IPS-NIHi7 (cell line): Measurements from ENCODE around the gene BIRC2.
A peak's percentile ranks its signal among the peaks of the same experiment; 100 is the strongest.
"Not testable (repeated sequence)": the region's sequence is repeated elsewhere in the genome, so short reads cannot be mapped to it uniquely, and the experiment has no call there.

ENCODE experiments used
- DNase-seq: peaks from one replicate; pipeline ENCODE4 v3.0.0; 2012; ENCODE audit warnings: mixed read lengths; ENCODE audit errors: extremely low spot score

Gene BIRC2

GRCh38 chr11:102322560-102322959, 24.5 kb upstream of the BIRC2 start:
- DNase-seq, result no peak

GRCh38 chr11:102323542-102324251, 23.3 kb upstream of the BIRC2 start:
- no peak for DNase-seq

GRCh38 chr11:102325088-102325487, 21.9 kb upstream of the BIRC2 start:
- DNase-seq, result no peak

DNA sequence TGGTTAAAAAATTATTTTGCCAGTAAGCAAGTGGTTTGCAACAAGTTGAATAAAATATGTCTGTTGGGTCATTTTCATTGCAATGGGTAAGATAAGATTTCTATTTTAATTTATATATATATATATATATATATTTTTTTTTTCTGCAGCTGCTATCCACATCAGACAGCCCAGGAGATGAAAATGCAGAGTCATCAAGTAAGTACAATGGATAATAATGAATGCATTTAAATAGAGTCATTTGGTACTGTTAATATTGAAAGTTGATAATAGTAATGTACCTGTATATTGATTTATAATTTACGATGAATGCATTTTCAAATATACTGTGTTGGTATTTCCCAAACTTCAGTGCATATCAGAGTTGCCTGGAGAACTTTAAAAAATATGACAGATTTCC, 18.3 kb upstream of the BIRC2 start:
- DNase-seq, result no peak

GRCh38 chr11:102330231-102330630, 16.8 kb upstream of the BIRC2 start:
- DNase-seq, result no peak

DNA sequence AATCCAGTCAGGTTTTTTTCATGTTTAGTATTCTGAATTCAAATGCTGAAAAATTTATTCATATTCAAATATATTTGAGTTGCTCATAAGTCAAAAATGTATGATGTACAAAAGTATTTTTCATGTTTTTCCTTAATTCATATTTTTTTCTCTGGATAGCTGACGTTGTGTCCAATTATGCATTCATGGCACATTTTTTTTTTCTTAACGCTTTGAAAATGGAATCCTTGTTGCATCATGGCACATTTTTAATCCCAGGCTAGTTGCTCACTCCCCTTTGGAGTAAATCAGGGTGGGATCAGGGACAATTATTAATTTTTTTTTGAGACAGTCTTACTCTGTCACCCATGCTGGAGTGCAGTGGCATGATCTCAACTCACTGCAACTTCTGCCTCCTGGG, 15.7 kb upstream of the BIRC2 start:
- DNase-seq, result no peak

DNA sequence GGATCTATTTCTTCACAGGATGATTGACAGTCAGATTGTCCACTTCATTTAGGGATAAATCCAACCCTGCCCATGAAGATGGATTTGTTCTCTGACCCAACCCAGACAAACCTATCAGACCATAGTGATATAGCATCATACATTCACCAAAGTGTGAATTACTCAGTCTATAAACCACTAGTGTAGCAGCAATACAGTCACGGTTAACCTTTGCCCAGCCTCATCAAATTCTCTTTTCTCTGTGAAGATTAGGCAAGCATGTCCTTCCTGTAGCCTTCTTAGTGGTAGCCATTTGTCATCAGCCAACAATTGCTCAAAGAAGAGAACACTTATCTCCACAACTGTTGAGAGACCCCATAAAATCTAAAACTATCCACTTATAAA, 14.4 kb upstream of the BIRC2 start:
- DNase-seq, result no peak

DNA sequence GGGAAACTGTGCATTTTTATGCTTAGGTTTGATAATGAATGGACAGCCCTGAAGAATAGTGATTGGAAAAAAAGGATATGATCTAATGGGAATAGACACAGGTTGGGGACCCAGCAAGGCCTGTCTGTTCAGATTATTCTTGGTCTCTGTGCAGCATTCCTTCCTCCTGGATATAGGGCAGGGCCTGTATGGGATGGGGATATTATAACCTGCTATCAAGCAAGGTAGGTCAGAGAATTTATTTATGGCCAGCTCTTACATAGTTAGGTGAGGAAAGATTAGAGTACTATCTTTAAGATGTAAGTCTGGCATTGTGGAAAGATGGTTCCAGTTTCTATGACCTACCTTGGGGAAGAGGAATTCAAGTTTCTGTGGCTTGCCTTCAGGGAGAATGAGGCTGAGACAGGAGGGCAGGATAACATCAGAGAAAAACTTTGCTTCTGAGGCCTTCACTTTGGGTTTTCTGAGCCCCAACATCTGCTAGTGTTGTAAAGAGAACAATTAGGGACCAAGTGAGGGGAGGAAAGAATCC, 8.5 kb upstream of the BIRC2 start:
- no peak for DNase-seq

GRCh38 chr11:102341311-102341710, 5.7 kb upstream of the BIRC2 start:
- not testable (repeated sequence) for DNase-seq

- peak; percentile 83 for DNase-seq
Measured at GRCh38 chr11:102341844-102342318, 5.1 kb upstream of the BIRC2 start.

DNA sequence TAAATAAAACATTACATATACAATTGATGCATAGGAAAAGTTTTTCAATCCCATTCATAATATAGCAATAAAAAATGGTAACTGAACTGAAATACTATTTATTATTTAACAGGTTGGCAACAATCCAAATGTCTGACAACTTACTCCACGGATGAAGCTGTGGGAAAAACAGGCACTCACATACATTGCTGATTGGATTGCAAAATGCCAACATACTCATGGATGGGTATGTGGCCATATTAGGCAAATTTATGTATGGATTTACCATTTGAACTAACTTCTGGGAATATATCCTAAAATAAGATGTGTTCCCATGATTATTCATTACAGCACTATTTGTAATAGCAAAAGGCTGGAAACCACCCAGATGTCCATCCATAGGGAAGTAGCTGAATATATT, 3.2 kb upstream of the BIRC2 start:
- DNase-seq, result no peak

- no peak for DNase-seq
Measured at GRCh38 chr11:102345904-102346303, 1.1 kb upstream of the BIRC2 start.

DNA sequence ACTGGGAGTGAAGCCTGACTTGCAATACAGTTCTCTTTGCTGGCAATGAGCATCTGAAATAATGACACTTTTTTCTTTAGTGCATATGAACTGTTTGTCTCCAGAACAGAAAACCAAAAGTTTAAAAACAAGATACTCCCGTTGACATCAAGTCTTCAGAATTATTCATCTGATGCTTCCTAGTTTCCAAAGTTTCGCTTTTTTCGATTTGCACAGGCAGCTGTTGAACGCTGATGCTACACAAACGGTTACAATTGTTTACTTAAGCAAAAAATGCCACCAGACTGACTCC, 612 bp upstream of the BIRC2 start:
- DNase-seq, result no peak

DNA sequence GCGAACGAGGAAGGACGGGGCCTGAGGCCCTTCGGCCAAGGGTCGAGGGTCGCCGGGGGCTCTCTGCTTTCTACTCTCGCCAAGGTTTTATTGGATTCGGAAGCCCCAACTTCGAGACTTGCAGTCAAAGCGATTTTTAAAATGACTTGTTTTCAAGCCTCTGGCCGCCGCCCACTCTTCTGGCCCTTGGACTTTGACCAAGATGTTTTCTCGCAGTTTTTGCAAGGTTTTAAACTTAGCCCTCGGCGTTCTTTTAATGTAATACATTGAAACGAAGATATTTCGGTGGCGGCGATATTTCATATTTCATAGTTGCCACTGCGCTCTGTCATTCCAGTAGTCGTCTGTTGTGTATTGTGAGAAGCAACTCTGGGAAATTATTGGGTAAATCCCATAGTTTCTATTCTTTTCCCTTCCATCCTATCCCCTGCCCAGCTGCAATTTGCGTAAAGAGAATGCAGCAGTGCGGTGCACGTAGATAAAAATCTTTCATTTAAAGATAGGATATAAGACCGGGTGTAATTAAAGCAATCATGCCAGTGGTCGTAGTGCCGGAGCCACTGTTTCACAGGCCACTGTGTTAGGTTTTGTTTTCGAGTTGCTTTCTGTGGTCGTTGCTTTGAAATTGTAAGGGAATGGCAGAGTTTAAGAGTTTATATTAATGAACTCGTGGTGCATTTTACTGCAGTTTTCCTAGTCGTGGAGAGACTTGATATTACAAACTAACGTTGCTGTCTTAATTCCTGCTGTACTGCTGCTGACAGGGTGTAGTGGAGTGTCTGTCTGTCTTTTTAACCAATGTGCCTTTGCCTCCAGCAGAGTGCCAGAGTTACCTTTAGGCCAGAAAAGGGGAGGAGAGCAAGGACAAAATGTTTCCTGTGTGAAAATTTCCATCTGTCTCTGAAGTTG, 702 bp downstream of the BIRC2 start:
- DNase-seq, result no peak

DNA sequence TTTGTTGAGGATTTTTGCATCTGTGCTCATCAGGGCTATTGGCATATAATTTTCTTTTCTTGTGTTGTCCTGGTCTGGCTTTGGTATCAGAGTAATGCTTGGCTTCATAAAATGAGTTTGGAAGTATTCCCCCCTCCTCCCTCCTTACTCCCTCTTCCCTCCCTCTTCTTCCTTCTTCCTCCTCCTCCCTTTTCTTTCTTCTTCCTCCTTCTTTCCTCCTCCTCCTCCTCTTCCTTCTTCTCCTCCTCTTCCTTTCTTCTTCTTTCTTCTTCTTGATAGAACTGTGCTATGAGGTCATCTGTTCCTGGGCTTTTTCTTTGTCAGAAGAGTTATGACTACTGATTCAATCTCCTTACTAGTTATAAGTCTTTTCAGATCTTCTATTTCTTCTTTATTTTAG, 10.1 kb downstream of the BIRC2 start:
- no peak for DNase-seq

DNA sequence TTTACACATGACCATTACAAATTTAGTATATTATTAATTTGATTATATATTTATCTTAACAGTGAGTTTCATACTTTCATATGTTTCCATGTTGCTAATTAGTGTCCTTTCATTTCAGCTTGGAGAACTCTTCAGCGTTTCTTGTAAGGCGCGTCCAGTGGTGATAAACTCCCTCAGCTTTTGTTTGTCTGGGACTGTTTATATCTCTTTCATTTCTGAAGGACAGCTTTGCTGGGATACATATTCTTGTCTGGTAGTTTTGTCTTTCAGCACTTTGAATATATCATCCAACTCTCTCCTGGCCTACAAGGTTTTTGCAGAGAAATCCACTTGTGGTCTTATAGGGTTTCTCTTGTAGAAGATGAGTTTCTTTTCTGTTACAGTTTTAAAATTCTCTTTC, 12.4 kb downstream of the BIRC2 start:
- DNase-seq, result no peak

GRCh38 chr11:102360681-102361080, 13.7 kb downstream of the BIRC2 start:
- no peak for DNase-seq

DNA sequence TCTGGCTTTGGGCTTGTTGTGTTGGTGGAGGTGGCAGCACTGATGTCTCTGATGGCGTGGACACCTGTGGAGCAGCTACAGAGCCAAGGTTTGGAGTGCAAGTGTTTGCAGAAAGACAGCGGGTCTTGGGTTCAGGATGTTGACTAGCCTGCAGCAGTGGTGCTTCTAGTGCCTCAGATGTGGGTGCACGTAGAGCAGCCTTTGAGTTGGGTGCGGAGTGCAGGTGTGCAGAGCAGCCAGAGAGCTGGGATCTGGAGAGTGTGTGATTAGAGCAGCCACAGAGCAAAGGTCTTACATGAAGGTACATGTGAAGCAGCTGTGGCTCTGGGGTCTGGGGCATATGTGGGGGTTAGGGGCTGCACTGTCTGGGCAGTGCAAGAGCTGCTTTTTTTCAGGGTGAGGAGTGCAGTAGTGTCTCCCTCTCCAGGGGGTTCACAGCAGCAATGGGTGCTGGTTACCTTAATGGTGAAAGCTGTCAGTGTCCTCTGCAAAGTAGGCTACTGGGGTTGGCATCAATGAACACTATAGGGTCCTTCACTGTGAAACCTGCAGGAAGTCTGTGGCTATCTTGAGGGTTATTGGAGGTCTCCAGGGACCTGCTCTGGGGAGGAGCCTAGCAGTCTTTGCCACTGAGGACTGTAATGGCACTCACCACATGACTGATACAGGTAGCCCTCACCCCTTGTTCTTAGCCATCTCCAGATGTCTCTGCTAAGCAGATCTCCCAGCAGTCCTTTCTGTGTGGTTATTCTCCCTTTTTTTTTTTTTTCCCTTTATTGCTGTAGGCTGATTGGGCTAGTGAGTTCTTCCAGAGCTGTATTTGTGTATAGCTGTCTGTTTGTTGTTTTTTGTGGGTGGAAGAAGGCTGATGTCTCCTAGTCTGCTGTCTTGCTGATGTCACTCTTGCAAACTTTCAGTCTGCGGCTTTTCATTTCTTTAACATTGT, 14.3 kb downstream of the BIRC2 start:
- DNase-seq, result no peak

DNA sequence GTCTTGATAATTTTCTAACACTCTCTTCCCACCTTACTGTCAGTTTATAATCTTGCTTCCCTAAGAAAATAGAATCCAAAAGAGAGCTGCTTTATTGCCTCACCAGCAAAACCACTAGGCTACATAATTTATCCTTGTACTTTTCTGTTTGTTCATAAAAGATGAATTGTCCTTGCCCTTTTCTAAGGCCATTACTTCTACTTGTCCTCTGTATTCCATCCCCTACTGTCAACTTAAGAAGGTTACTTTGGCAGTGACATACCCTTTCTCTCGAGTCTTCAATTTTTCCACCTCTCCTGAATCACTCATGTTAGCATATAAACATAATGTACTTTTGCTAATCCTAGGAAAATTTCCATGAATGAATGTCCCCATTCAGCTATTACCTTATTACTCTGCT, 18.0 kb downstream of the BIRC2 start:
- no peak for DNase-seq

- no peak for DNase-seq
Measured at GRCh38 chr11:102367364-102367763, 20.4 kb downstream of the BIRC2 start.

GRCh38 chr11:102368472-102368871, 21.5 kb downstream of the BIRC2 start:
- no peak for DNase-seq
